ENCODE data around the gene ADAM12.

- TF ChIP-seq CREB1 (CRISPR knock-in tag; IDR thresholded peaks at IDR 0.05; ENCODE audit: low read depth), result no peak
- TF ChIP-seq, protein P1, sequence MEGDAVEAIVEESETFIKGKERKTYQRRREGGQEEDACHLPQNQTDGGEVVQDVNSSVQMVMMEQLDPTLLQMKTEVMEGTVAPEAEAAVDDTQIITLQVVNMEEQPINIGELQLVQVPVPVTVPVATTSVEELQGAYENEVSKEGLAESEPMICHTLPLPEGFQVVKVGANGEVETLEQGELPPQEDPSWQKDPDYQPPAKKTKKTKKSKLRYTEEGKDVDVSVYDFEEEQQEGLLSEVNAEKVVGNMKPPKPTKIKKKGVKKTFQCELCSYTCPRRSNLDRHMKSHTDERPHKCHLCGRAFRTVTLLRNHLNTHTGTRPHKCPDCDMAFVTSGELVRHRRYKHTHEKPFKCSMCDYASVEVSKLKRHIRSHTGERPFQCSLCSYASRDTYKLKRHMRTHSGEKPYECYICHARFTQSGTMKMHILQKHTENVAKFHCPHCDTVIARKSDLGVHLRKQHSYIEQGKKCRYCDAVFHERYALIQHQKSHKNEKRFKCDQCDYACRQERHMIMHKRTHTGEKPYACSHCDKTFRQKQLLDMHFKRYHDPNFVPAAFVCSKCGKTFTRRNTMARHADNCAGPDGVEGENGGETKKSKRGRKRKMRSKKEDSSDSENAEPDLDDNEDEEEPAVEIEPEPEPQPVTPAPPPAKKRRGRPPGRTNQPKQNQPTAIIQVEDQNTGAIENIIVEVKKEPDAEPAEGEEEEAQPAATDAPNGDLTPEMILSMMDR (conservative IDR thresholded peaks at IDR 0.05; ENCODE audit: low read depth in 2 of 2), result no peak
- TF ChIP-seq, protein P2, sequence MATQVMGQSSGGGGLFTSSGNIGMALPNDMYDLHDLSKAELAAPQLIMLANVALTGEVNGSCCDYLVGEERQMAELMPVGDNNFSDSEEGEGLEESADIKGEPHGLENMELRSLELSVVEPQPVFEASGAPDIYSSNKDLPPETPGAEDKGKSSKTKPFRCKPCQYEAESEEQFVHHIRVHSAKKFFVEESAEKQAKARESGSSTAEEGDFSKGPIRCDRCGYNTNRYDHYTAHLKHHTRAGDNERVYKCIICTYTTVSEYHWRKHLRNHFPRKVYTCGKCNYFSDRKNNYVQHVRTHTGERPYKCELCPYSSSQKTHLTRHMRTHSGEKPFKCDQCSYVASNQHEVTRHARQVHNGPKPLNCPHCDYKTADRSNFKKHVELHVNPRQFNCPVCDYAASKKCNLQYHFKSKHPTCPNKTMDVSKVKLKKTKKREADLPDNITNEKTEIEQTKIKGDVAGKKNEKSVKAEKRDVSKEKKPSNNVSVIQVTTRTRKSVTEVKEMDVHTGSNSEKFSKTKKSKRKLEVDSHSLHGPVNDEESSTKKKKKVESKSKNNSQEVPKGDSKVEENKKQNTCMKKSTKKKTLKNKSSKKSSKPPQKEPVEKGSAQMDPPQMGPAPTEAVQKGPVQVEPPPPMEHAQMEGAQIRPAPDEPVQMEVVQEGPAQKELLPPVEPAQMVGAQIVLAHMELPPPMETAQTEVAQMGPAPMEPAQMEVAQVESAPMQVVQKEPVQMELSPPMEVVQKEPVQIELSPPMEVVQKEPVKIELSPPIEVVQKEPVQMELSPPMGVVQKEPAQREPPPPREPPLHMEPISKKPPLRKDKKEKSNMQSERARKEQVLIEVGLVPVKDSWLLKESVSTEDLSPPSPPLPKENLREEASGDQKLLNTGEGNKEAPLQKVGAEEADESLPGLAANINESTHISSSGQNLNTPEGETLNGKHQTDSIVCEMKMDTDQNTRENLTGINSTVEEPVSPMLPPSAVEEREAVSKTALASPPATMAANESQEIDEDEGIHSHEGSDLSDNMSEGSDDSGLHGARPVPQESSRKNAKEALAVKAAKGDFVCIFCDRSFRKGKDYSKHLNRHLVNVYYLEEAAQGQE (IDR thresholded peaks at IDR 0.05; ENCODE audit: unreplicated experiment), result no peak
- TF ChIP-seq ETS1 (IDR thresholded peaks at IDR 0.05), result no peak
Measured at GRCh38 chr10:126218174-126218573, 170.1 kb downstream of the ADAM12 start.
